ENCODE results near the gene GGT7.

- no peak for TF ChIP-seq CTCF (conservative IDR thresholded peaks at IDR 0.05; ENCODE audit: low read depth, low read length)
- no peak for TF ChIP-seq RAD21 (IDR thresholded peaks at IDR 0.05; ENCODE audit: low read length)
- no peak for TF ChIP-seq SMC3 (IDR thresholded peaks at IDR 0.05; ENCODE audit: low read depth, low read length)
- TF ChIP-seq MAFK (IDR thresholded peaks at IDR 0.05; ENCODE audit: low read depth, low read length), result no peak
- TF ChIP-seq CEBPB (IDR thresholded peaks at IDR 0.05; ENCODE audit: low read depth, low read length), result no peak
- TF ChIP-seq POLR2A (IDR thresholded peaks at IDR 0.05; ENCODE audit: low read depth, low read length), result no peak
- TF ChIP-seq RFX5 (IDR thresholded peaks at IDR 0.05; ENCODE audit: low read depth, low read length), result no peak
- no peak for TF ChIP-seq USF2 (IDR thresholded peaks at IDR 0.05; ENCODE audit: low read depth, low read length)
- no peak for TF ChIP-seq RCOR1 (IDR thresholded peaks at IDR 0.05; ENCODE audit: insufficient replicate concordance, low read length)
- no peak for TF ChIP-seq MXI1 (IDR thresholded peaks at IDR 0.05; ENCODE audit: borderline replicate concordance, low read depth, low read length)
- no peak for TF ChIP-seq FOS (IDR thresholded peaks at IDR 0.05; ENCODE audit: low read depth, low read length)
- TF ChIP-seq MAZ (IDR thresholded peaks at IDR 0.05; ENCODE audit: borderline replicate concordance, low read depth, low read length), result no peak
- no peak for TF ChIP-seq CHD1 (IDR thresholded peaks at IDR 0.05; ENCODE audit: low read depth, low read length)
- no peak for TF ChIP-seq ELK1 (IDR thresholded peaks at IDR 0.05; ENCODE audit: borderline replicate concordance, low read depth, low read length)
Measured at GRCh38 chr20:34873583-34874093, 982 bp upstream of the GGT7 start.
